Smooth muscle cell of trachea (primary cell): ENCODE results near the gene PTX3. TPM values are rescaled to one million over a fixed set of nuclear protein-coding genes. Genes with fewer than 3 reads are reported as not detected.

ENCODE experiments used
- total RNA-seq: library from RNA; depleted of rRNA; stranded (reverse); fragments of >200 nt; gene quantifications from 2 replicates; pipeline ENCODE4 v1.2.1, GENCODE V29; 2014

The PTX3 gene
- total RNA-seq, result 120 and 266 TPM in 2 replicates

GRCh38 chr3:157436583-157437291 is at the start of gene PTX3:
Gene PTX3 (plus strand): TSS chr3:157436850. CDS start chr3:157436934, 84 bp downstream.

Other genes with a start within 250 kb of the PTX3 start
- gene VEPH1, start 66.6 kb downstream of the PTX3 start, total RNA-seq, result 63.0 and 91.0 TPM in 2 replicates